Kidney (tissue), 14 donors: Measurements from ENCODE around the gene ALPK1. TPM values are rescaled to one million over a fixed set of nuclear protein-coding genes. Genes with fewer than 3 reads are reported as not detected.

ENCODE experiments used
- DNase-seq, 5 donors: peaks; one replicate each; pipeline ENCODE4 v3.0.0-alpha.2; 2013 to 2020
- FAIRE-seq: peaks from 2 replicates; lab custom pipeline; 2012; peaks lifted over from hg19 to GRCh38; lab: Jason Lieb, UNC
- H3K27ac ChIP-seq, 2 donors: one replicate each; pipeline ENCODE4 v1.7.0; 2013; ENCODE audit warnings: low read depth in 2 of 2, low read length in 2 of 2, inconsistent platforms in 1 of 2
- H3K27me3 ChIP-seq: one replicate; pipeline ENCODE4 v1.7.1; 2013; ENCODE audit warnings: low read length, inconsistent platforms; ENCODE audit not compliant: control insufficient read depth, insufficient read depth
- H3K36me3 ChIP-seq, 3 donors: one replicate each; pipeline versions ENCODE4 v1.7.0 to v1.7.1; 2013; ENCODE audit warnings: low read length in 3 of 3, control low read depth in 1 of 3, inconsistent platforms in 1 of 3; ENCODE audit not compliant: insufficient read depth in 3 of 3, control insufficient read depth in 2 of 3
- H3K4me1 ChIP-seq, 3 donors: one replicate each; pipeline versions ENCODE4 v1.7.0 to v1.7.1; 2013; ENCODE audit warnings: low read length in 3 of 3, inconsistent platforms in 1 of 3, low read depth in 1 of 3; ENCODE audit not compliant: control insufficient read depth in 2 of 3, insufficient read depth in 2 of 3
- H3K4me3 ChIP-seq, 3 donors: one replicate each; pipeline versions ENCODE4 v1.7.0 to v1.8.1; 2013; ENCODE audit warnings: low read length in 3 of 3, control low read depth in 1 of 3, inconsistent platforms in 1 of 3
- H3K9ac ChIP-seq, 3 donors: one replicate each; pipeline versions ENCODE4 v1.7.0 to v1.7.1; 2013; ENCODE audit warnings: low read length in 3 of 3, control low read depth in 1 of 3, inconsistent platforms in 1 of 3
- H3K9me3 ChIP-seq, 3 donors: one replicate each; pipeline versions ENCODE4 v1.7.0 to v1.7.1; 2013; ENCODE audit warnings: low read length in 3 of 3, control low read depth in 1 of 3, inconsistent platforms in 1 of 3; ENCODE audit not compliant: control insufficient read depth in 2 of 3, insufficient read depth in 1 of 3
- CTCF ChIP-seq: IDR thresholded peaks from 3 replicates; pipeline ENCODE4 v1.5.1; 2012; ENCODE audit warnings: mild to moderate bottlenecking, moderate library complexity, borderline replicate concordance; ENCODE audit not compliant: insufficient read depth; ENCODE audit errors: extremely low read depth
- intact Hi-C: fragments of 100-400 bp; cut with DNase I; formaldehyde crosslinking; loops from one replicate; pipeline ENCODE4 v1.11.1; 2022
- polyA plus RNA-seq: library from polyadenylated mRNA; stranded (reverse); fragments of 350-450 nt; fragmentation: Illumina TruSeq; extraction: RNeasy Lipid Tissue Mini Kit (QIAGEN cat#74804); gene quantifications from one replicate; pipeline ENCODE4 v1.2.3, GENCODE V29; 2014; ENCODE audit warnings: low read depth, low replicate concordance; ENCODE audit not compliant: insufficient read depth
- total RNA-seq: library from RNA; stranded (reverse); fragmentation: NEBNext Ultra II Directional; extraction: Animal tissue kit (Norgen Biotek cat#: 25700); gene quantifications from one replicate; pipeline ENCODE4 v1.2.1, GENCODE V29; 2021
- donor health status: control.
- donor health status: control.
- donor health status: control.
- donor health status: control.
- donor health status: control.
- donor health status: DM: yes; HTN: yes; CAD: no.
- donor health status: Normal renal cell carcinoma (clear cell type).

The ALPK1 gene
- total and polyA plus RNA-seq, 2 donors from 2014 or later = 5.9 to 33.5 TPM

GRCh38 chr4:112311516-112311915 lies 14.3 kb downstream of the ALPK1 start:
- Histone ChIP-seq H3K36me3 (no peaks in the 10 kb centered on the region), H3K27ac (no peak overlapping the region), H3K9ac (no peak overlapping the region), H3K4me1 (no peaks in the 10 kb centered on the region), H3K4me3 (no peak overlapping the region), H3K27me3 (no peaks in the 10 kb centered on the region), H3K9me3 (no peaks in the 10 kb centered on the region)
- no peak for FAIRE-seq
- DNase-seq = no peak
- no peak for TF ChIP-seq CTCF
- intact Hi-C loops = no loop called here

- Histone ChIP-seq H3K9me3 (no peaks in the 10 kb centered on the region), H3K27ac (no peak overlapping the region), H3K27me3 (no peaks in the 10 kb centered on the region), H3K36me3 (no peaks in the 10 kb centered on the region), H3K4me1 (no peaks in the 10 kb centered on the region), H3K9ac (no peak overlapping the region), H3K4me3 (no peak overlapping the region)
- no peak for TF ChIP-seq CTCF
- DNase-seq (no peak), FAIRE-seq (no peak)
- intact Hi-C loops = no loop called here
These were observed 15.6 kb downstream of the ALPK1 start for GRCh38 chr4:112312610-112313239.

- H3K4me3 ChIP-seq = no peak overlapping the region
- intact Hi-C loops = no loop called here
- H3K27me3 ChIP-seq = no peaks in the 10 kb centered on the region
- H3K4me1 ChIP-seq = no peaks in the 10 kb centered on the region
- FAIRE-seq = no peak
- no peak overlapping the region for H3K9ac ChIP-seq
- H3K9me3 ChIP-seq = no peaks in the 10 kb centered on the region
- H3K27ac ChIP-seq = no peak overlapping the region
- H3K36me3 ChIP-seq = peaks cover 0 to 2% (median 0%) of the 10 kb centered on the region in 3 donors
- no peak for DNase-seq
- TF ChIP-seq CTCF = no peak
These were observed 18.3 kb downstream of the ALPK1 start for GRCh38 chr4:112315446-112315845.

- FAIRE-seq (no peak), DNase-seq (no peak)
- Histone ChIP-seq H3K27me3 (no peaks in the 10 kb centered on the region), H3K9me3 (no peaks in the 10 kb centered on the region), H3K27ac (no peak overlapping the region), H3K36me3 (peaks cover 0 to 2% (median 0%) of the 10 kb centered on the region in 3 donors), H3K4me3 (no peak overlapping the region), H3K9ac (no peak overlapping the region), H3K4me1 (no peaks in the 10 kb centered on the region)
- intact Hi-C loops = no loop called here
- no peak for TF ChIP-seq CTCF
These were observed 19.2 kb downstream of the ALPK1 start for GRCh38 chr4:112316360-112316759.
